ENCODE data around the gene ZFP30.

The ZFP30 gene

DNA sequence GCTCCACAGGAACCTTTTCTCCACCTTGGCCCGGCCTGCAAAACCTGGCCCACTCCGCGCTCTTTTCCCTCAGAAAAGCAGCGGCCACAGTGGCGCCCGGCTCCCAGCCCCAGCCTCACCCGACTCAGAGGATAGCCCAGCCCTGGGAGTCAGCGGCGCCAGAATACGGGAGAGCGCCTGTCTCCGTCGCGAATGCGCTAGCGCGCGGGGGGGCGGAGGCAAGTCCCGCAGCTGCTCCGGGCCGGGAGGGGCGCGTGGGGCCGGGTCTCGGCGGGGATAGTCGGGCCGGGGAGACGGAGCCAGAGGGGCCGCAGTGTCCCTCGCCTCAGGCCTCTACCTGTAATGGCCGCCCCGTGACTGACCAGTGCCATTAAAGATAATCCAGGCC, at the start of gene ZFP30:
Gene ZFP30, minus strand, starts transcription at position 165 of the 388 bp plus-strand sequence. CDS start 7,643 bp downstream, outside the sequence.
- peak; percentile 82 for DNase-seq (ENCODE audit: extremely low spot score)
- ChIA-PET POLR2A (no interaction called here), CTCF (no interaction called here)
- TF ChIP-seq, protein P1, sequence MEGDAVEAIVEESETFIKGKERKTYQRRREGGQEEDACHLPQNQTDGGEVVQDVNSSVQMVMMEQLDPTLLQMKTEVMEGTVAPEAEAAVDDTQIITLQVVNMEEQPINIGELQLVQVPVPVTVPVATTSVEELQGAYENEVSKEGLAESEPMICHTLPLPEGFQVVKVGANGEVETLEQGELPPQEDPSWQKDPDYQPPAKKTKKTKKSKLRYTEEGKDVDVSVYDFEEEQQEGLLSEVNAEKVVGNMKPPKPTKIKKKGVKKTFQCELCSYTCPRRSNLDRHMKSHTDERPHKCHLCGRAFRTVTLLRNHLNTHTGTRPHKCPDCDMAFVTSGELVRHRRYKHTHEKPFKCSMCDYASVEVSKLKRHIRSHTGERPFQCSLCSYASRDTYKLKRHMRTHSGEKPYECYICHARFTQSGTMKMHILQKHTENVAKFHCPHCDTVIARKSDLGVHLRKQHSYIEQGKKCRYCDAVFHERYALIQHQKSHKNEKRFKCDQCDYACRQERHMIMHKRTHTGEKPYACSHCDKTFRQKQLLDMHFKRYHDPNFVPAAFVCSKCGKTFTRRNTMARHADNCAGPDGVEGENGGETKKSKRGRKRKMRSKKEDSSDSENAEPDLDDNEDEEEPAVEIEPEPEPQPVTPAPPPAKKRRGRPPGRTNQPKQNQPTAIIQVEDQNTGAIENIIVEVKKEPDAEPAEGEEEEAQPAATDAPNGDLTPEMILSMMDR (IDR thresholded peaks at IDR 0.05; ENCODE audit: control extremely low read depth, extremely low read depth, low read depth, missing control alignments): no peak

DNA sequence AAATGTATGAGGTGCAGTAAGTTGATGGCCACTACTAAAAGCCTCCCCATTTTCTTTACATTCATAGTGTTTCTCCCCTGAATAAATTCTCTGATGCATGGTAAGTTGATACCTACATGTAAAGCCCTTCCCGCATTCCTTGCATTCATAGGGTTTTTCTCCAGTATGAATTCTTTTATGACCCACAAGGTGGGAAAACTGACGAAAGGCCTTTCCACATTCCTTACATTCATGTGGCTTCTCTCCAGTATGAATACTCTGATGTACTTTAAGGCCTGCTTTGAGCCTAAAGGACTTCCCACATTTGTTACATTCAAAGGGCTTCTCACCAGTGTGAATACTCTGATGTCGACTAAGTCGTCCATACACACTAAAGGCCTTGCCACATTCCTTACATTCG, 43.8 kb upstream of the ZFP30 start:
- no peak for DNase-seq (ENCODE audit: extremely low spot score)
- ChIA-PET POLR2A (no interaction called here), CTCF (no interaction called here)
- TF ChIP-seq, protein P1 (IDR thresholded peaks at IDR 0.05; ENCODE audit: control extremely low read depth, extremely low read depth, low read depth, missing control alignments): no peak

DNA sequence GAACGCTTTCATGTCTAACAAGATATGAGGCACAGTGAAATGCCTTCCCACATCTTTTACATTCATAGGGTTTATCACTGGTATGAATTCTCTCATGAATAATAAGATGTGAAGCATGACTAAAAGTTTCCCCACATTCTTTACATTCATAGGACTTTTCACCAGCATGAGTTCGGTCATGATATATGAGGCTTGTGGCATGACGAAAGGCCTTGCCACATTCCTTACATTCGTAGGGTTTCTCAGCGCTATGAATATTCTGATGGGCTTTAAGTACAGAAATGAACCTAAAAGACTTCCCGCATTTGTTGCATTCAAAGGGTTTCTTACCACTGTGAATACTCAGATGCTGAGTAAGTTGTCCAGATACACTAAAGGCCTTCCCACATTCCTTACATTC, 43.0 kb upstream of the ZFP30 start:
- no peak for DNase-seq (ENCODE audit: extremely low spot score)
- CTCF ChIA-PET: no interaction called here
- TF ChIP-seq, protein P1 (IDR thresholded peaks at IDR 0.05; ENCODE audit: control extremely low read depth, extremely low read depth, low read depth, missing control alignments): no peak
- POLR2A ChIA-PET: no interaction called here

DNA sequence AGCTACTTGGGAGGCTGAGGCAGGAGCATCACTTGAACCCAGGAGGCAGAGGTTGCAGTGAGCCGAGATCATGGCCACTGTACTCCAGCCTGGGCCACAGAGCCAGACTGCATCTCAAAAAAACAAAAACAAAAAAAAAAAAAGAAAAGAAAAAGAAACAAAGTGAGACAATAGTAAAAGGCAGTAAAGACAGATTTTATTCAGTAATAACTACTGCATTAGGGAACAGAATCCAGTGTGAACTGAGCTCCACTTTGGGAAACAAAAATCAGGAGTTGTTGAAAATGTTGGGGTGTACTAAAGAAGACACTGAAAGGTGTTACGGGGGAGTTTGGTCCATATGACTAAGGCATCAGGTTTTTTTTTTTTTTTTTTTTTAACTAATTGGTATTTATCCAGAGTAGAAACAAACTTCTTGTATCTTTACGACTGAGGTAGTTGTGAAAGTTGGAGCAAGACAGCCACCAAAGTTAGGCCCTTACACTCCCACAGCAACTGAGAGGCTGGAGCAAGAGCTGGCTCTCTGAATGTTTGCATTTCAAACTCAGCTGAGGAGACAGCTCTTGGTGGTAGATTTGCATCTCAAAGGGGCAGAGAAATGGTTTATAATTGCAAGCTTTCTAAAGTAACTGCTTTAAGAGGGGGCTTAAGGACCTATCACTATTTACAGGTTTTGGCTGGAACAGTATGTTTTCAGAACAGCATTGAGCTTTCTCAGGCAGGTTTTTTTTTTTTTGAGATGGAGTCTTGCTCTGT, 40.1 kb upstream of the ZFP30 start:
- ChIA-PET CTCF (no interaction called here), POLR2A (no interaction called here)
- DNase-seq (ENCODE audit: extremely low spot score): no peak
- TF ChIP-seq, protein P1 (IDR thresholded peaks at IDR 0.05; ENCODE audit: control extremely low read depth, extremely low read depth, low read depth, missing control alignments): no peak

DNA sequence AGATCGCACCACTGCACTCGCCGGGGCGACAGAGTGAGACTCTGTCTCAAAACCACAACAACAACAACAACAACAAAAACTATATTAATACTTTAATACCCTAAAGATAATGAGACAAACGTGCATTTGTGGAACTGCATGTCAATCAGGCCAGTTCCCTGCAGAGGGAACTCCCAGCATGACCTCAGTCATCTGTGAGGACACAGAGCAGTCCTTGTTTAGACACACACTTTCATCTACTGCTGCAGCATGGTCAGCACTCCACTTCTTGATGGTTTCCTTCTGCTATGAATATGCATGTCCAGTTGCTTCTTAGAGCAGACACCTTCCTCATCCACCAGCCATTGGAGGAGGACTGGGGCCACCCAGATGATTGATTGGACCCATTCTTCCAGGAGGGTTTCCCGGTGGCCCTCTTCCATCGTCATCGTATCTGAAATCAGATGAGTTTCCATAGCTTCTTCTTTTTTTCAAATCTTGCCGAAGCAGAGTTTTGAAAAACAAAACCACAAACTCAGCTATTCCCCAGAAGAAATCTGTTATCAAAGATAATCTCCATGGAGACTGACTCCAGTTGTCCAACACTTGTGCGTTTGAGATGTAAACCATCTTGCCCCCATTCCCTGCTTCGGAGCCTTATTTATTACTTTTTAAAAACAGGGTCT, 37.8 kb upstream of the ZFP30 start:
- TF ChIP-seq, protein P1 (IDR thresholded peaks at IDR 0.05; ENCODE audit: control extremely low read depth, extremely low read depth, low read depth, missing control alignments): no peak
- no peak for DNase-seq (ENCODE audit: extremely low spot score)
- ChIA-PET POLR2A (no interaction called here), CTCF (no interaction called here)

DNA sequence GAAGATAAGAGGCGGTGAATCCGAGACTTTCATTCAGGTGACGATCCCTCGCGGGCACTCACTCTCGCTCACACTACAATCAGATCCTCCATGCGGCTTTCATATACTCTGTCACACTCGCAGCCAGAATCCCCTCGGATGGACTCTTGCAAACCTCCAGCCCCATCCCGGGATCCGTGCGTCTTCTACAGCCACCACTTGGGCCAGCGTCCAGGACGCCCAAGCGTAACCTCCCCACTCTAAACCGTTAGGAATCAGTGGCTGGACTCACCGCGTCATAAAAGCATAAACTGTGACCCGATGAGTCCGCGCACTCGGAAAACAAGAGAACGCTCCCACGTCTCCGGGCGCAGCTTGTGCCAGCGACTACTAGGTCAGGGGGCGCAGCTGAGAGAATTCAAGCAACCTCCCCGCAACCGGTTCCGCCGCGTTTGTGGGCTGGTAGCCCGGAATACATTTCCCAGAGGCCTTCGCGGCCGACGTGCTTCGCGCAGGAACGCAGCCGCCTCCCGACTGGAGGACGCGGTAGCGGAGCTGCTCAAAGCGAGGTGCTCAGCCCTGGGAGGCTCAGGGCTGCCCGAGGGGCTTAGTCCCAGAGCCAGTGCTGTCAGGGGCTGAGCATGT, 36.7 kb upstream of the ZFP30 start:
- POLR2A ChIA-PET: no interaction called here
- TF ChIP-seq, protein P1 (IDR thresholded peaks at IDR 0.05; ENCODE audit: control extremely low read depth, extremely low read depth, low read depth, missing control alignments): no peak
- CTCF ChIA-PET: no interaction called here
- peak; percentile 62 for DNase-seq (ENCODE audit: extremely low spot score)

Data from GM10248 (cell line).